GM06990 (cell line): ENCODE data around the gene MRPL44.

ENCODE experiments used
- DNase-seq: peaks from one replicate; pipeline ENCODE4 v3.0.0-alpha.2; 2011; ENCODE audit not compliant: insufficient read length; ENCODE audit errors: extremely low read depth
- H3K27me3 ChIP-seq: replicated peaks from 2 replicates; pipeline ENCODE4 v1.6.0; 2011; ENCODE audit warnings: low read length; ENCODE audit not compliant: control insufficient read depth, insufficient read depth
- H3K36me3 ChIP-seq: 2 replicates; pipeline ENCODE4 v1.5.1; 2011; ENCODE audit warnings: low read length; ENCODE audit not compliant: control insufficient read depth, insufficient read depth
- H3K4me3 ChIP-seq: replicated peaks from 2 replicates; pipeline ENCODE4 v1.5.1; 2011; ENCODE audit warnings: low read depth, mild to moderate bottlenecking, control low read depth, low read length
- CTCF ChIP-seq: IDR thresholded peaks from 2 replicates; pipeline ENCODE4 v1.5.1; 2011; ENCODE audit warnings: low read length, control low read depth, mild to moderate bottlenecking, inconsistent platforms; ENCODE audit not compliant: insufficient read depth, poor library complexity, severe bottlenecking

The MRPL44 gene

GRCh38 chr2:223970343-223971128, 13.3 kb downstream of the MRPL44 start:
- DNase-seq: no peak
- Histone ChIP-seq H3K36me3 (peaks cover 2% of the 10 kb centered on the region), H3K4me3 (no peak overlapping the region)

DNA sequence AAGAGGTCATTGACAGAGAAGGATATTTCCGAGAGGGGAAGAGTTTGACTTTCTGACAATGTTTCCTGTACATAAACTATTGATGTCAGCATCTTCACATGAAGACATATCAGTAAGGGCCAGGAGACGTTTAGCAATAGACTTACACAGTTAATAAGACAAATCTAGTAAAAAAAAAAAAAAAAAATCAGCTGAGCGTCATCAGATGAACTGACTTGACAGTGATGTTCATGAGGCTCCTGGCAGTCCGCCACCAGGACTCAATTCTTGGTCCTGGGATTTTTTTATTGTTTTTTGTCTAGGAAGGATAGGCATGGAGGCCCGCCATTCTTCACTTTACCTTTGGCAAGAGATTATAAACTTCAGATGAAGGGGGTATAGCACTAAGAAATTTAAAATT, 14.5 kb downstream of the MRPL44 start:
- Histone ChIP-seq H3K36me3 (no peaks in the 10 kb centered on the region; the same call in none of the 2 replicates), H3K4me3 (no peak overlapping the region), H3K27me3 (no peaks in the 10 kb centered on the region)
- DNase-seq: no peak
- no peak for TF ChIP-seq CTCF

More at GRCh38 chr2:223970343-223971128, 13.3 kb downstream of the MRPL44 start:
- no peaks in the 10 kb centered on the region for H3K27me3 ChIP-seq
- TF ChIP-seq CTCF: peak; percentile 81

DNA sequence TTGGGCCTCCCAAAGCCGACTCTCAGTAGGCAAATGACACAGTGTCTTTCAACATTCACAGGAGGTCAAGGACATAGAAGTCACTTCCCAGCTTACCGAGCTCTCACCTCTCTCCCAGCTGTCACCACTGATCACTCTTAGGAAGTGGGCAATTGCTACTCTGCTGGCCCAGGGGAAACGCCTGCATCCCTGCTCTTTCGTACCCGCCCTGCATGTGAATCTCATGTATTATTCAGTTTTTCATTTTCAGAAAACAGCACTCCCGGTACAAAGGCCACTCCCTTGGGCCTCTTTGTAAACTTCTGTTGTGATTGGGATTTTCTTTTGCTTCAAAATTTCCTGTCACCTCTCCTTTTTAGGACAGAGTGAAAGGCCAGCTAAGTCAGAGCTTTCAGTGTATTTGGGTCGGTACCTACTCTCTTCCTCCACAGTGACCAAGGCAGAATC, 15.4 kb downstream of the MRPL44 start:
- no peak for DNase-seq
- TF ChIP-seq CTCF: no peak
- no peaks in the 10 kb centered on the region for H3K27me3 ChIP-seq
- H3K4me3 ChIP-seq: no peak overlapping the region
- no peaks in the 10 kb centered on the region; the same call in 1 of the 2 replicates for H3K36me3 ChIP-seq

GRCh38 chr2:223973606-223974005, 16.3 kb downstream of the MRPL44 start:
- H3K36me3 ChIP-seq: no peaks in the 10 kb centered on the region
- no peak for TF ChIP-seq CTCF
- H3K4me3 ChIP-seq: no peak overlapping the region
- no peaks in the 10 kb centered on the region for H3K27me3 ChIP-seq
- DNase-seq: no peak

- no peaks in the 10 kb centered on the region for H3K36me3 ChIP-seq
- DNase-seq: no peak
- no peak for TF ChIP-seq CTCF
- H3K27me3 ChIP-seq: no peaks in the 10 kb centered on the region
- no peak overlapping the region for H3K4me3 ChIP-seq
Observed at GRCh38 chr2:223976635-223977226, 19.5 kb downstream of the MRPL44 start.

DNA sequence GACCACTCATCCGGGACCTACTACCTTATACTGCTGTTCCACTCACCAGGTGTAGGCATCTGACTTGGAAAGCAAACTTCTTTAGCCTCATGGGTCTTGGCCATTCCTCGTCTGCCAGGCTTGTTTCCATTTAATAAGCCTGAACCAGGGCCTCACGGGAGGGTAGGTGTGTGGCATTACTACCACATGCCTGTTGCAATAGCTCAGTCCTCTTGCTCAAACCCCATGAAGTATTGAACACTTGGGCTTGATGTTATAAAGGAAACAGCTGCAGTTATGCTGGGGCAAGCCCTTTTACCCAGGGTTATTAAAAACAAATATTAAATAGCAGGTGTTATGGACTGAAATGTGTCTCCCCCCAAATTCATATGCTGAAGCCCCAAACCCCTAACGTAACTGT, 21.2 kb downstream of the MRPL44 start:
- Histone ChIP-seq H3K27me3 (no peaks in the 10 kb centered on the region), H3K36me3 (no peaks in the 10 kb centered on the region), H3K4me3 (no peak overlapping the region)
- no peak for DNase-seq
- TF ChIP-seq CTCF: no peak
